Erythroblast (primary cell): ENCODE results near the gene SPDYE16.
"Not testable (repeated sequence)": the region's sequence is repeated elsewhere in the genome, so short reads cannot be mapped to it uniquely, and the experiment has no call there.

Experiments
- DNase-seq, 2 experiments: peaks; one replicate each; lab custom pipeline; 2025; lab: John Stamatoyannopoulos, UW

Gene SPDYE16

GRCh38 chr7:76543197-76543596 is at the start of gene SPDYE16:
Gene SPDYE16 (minus strand): TSS chr7:76543297. CDS start chr7:76541459, 1,838 bp downstream.
- not testable (repeated sequence) for DNase-seq

GRCh38 chr7:76592694-76593093 is 49.6 kb upstream of the SPDYE16 start:
- DNase-seq = not testable (repeated sequence)

- peak; percentile 70 to 77 for DNase-seq
Measured at GRCh38 chr7:76591602-76592304, 48.7 kb upstream of the SPDYE16 start.

- not testable (repeated sequence) for DNase-seq
Measured at GRCh38 chr7:76591033-76591432, 47.9 kb upstream of the SPDYE16 start.

GRCh38 chr7:76588586-76588985 is 45.5 kb upstream of the SPDYE16 start:
- not testable (repeated sequence) for DNase-seq

- not testable (repeated sequence) for DNase-seq
Measured at GRCh38 chr7:76586585-76587315, 43.7 kb upstream of the SPDYE16 start.

GRCh38 chr7:76583636-76584281 is 40.7 kb upstream of the SPDYE16 start:
- DNase-seq = not testable (repeated sequence)

GRCh38 chr7:76582848-76583631 is 39.9 kb upstream of the SPDYE16 start:
- DNase-seq = peak in 1 of 2 experiments; percentile 19

GRCh38 chr7:76575919-76576655 is 33.0 kb upstream of the SPDYE16 start:
- not testable (repeated sequence) for DNase-seq

- DNase-seq = not testable (repeated sequence)
Measured at GRCh38 chr7:76575431-76575830, 32.3 kb upstream of the SPDYE16 start.

GRCh38 chr7:76572296-76572695 is 29.2 kb upstream of the SPDYE16 start:
- DNase-seq = not testable (repeated sequence)

GRCh38 chr7:76570324-76570775 is 27.3 kb upstream of the SPDYE16 start:
- not testable (repeated sequence) for DNase-seq

- DNase-seq = not testable (repeated sequence)
Measured at GRCh38 chr7:76568742-76569141, 25.6 kb upstream of the SPDYE16 start.

GRCh38 chr7:76567753-76568152 is 24.7 kb upstream of the SPDYE16 start:
- DNase-seq = not testable (repeated sequence)

- not testable (repeated sequence) for DNase-seq
Measured at GRCh38 chr7:76567311-76567710, 24.2 kb upstream of the SPDYE16 start.

GRCh38 chr7:76565001-76565400 is 21.9 kb upstream of the SPDYE16 start:
- not testable (repeated sequence) for DNase-seq

GRCh38 chr7:76561342-76561741 is 18.2 kb upstream of the SPDYE16 start:
- not testable (repeated sequence) for DNase-seq

GRCh38 chr7:76560157-76560556 is 17.1 kb upstream of the SPDYE16 start:
- not testable (repeated sequence) for DNase-seq

- DNase-seq = not testable (repeated sequence)
Measured at GRCh38 chr7:76559685-76560084, 16.6 kb upstream of the SPDYE16 start.

GRCh38 chr7:76551992-76552391 is 8.9 kb upstream of the SPDYE16 start:
- DNase-seq = not testable (repeated sequence)

GRCh38 chr7:76549855-76550248 is 6.8 kb upstream of the SPDYE16 start:
- peak; percentile 47 to 54 for DNase-seq
